ENCODE data around the gene PAQR8.

Gene PAQR8

DNA sequence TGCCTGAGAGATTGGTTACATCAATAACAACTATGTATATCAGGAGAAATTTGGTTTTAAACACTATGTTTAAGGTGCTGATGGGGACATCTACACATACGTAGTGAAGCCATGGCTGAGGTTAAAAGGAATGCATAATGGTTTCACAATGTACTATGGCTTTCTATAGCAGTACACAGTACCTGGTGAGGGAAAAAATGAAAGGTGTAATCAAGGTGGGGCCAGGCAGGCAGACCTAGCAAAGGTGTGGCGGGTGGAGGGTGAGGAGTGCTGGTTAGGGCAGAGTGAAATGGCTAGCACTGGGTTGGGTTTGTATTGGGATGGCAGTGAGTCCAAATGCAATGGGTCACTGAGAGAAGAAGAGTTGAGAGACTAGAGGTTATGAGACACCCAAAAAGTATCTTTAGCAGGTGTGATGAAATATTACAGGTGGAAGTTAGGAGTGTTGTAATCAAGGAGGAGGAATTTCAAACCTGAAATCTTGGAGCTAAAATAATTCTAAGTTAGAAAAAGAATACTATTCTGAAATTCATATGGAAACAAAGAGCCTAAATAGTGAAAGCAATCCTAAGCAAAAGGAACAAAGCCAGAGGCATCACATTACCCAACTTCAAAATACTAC lies 22.3 kb downstream of the PAQR8 start:
- no peak for TF ChIP-seq ZBTB7A (IDR thresholded peaks at IDR 0.05; ENCODE audit: low read depth)
- TF ChIP-seq EP300 (IDR thresholded peaks at IDR 0.05; ENCODE audit: borderline replicate concordance), result no peak
- TF ChIP-seq, protein P1, sequence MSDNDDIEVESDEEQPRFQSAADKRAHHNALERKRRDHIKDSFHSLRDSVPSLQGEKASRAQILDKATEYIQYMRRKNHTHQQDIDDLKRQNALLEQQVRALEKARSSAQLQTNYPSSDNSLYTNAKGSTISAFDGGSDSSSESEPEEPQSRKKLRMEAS (IDR thresholded peaks at IDR 0.05), result no peak
- TF ChIP-seq CREB1 (IDR thresholded peaks at IDR 0.05; ENCODE audit: low read depth), result no peak
- TF ChIP-seq NFIC (IDR thresholded peaks at IDR 0.05), result no peak
- TF ChIP-seq TEAD4 (IDR thresholded peaks at IDR 0.05), result no peak
- TF ChIP-seq RAD21 (IDR thresholded peaks at IDR 0.05; ENCODE audit: low read depth), result no peak
- no peak for TF ChIP-seq TAF1 (IDR thresholded peaks at IDR 0.05; ENCODE audit: low read depth)
- TF ChIP-seq, protein P2, sequence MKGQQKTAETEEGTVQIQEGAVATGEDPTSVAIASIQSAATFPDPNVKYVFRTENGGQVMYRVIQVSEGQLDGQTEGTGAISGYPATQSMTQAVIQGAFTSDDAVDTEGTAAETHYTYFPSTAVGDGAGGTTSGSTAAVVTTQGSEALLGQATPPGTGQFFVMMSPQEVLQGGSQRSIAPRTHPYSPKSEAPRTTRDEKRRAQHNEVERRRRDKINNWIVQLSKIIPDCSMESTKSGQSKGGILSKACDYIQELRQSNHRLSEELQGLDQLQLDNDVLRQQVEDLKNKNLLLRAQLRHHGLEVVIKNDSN (IDR thresholded peaks at IDR 0.05), result no peak

DNA sequence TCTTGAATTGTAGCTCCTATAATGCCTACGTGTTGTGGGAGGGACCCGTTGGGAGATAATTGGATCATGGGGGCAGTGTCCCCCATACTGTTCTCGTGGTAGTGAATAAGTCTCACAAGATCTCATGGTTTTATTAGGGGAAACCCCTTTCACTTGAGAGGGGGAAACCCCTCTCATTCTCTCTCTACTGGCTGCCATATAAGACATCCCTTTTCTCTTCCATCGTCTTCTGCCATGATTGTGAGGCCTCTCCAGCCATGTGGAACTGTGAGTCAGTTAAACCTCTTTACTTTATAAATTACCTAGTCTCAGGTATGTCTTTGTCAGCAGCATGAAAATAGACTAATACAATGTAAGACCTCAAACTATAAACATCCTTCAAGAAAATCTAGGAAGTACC lies 23.1 kb downstream of the PAQR8 start:
- TF ChIP-seq TCF12 (IDR thresholded peaks at IDR 0.05; ENCODE audit: low read depth) (no peak), NFIC (IDR thresholded peaks at IDR 0.05) (no peak), CREB1 (IDR thresholded peaks at IDR 0.05; ENCODE audit: low read depth) (no peak), EP300 (IDR thresholded peaks at IDR 0.05; ENCODE audit: borderline replicate concordance) (no peak), EGR1 (IDR thresholded peaks at IDR 0.05) (no peak), RAD21 (IDR thresholded peaks at IDR 0.05; ENCODE audit: low read depth) (no peak), TEAD4 (IDR thresholded peaks at IDR 0.05) (no peak), CEBPB (IDR thresholded peaks at IDR 0.05) (no peak)
- TF ChIP-seq, protein P2 (IDR thresholded peaks at IDR 0.05), result no peak
- TF ChIP-seq, protein P3, sequence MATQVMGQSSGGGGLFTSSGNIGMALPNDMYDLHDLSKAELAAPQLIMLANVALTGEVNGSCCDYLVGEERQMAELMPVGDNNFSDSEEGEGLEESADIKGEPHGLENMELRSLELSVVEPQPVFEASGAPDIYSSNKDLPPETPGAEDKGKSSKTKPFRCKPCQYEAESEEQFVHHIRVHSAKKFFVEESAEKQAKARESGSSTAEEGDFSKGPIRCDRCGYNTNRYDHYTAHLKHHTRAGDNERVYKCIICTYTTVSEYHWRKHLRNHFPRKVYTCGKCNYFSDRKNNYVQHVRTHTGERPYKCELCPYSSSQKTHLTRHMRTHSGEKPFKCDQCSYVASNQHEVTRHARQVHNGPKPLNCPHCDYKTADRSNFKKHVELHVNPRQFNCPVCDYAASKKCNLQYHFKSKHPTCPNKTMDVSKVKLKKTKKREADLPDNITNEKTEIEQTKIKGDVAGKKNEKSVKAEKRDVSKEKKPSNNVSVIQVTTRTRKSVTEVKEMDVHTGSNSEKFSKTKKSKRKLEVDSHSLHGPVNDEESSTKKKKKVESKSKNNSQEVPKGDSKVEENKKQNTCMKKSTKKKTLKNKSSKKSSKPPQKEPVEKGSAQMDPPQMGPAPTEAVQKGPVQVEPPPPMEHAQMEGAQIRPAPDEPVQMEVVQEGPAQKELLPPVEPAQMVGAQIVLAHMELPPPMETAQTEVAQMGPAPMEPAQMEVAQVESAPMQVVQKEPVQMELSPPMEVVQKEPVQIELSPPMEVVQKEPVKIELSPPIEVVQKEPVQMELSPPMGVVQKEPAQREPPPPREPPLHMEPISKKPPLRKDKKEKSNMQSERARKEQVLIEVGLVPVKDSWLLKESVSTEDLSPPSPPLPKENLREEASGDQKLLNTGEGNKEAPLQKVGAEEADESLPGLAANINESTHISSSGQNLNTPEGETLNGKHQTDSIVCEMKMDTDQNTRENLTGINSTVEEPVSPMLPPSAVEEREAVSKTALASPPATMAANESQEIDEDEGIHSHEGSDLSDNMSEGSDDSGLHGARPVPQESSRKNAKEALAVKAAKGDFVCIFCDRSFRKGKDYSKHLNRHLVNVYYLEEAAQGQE (IDR thresholded peaks at IDR 0.05; ENCODE audit: low read depth), result no peak
- TF ChIP-seq, protein P1 (IDR thresholded peaks at IDR 0.05), result no peak

DNA sequence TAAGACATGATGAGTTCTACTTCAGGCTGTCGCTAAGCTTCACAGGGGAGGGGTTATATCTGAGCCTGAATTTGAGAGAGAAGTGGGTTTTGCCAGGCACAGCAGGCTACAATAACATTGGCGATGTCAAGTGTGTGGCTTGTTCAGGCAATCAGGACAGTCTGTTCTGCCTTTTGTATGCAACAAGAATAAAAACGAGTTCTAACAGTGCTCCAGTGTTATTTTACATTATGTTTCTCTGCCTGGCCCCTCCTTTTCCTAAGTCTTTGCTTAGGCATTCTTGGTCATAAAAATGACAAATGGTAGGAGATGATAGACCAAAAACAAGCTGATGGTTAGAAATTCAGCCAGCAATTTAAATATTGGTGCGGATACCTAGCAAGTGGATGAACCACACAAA lies 26.8 kb downstream of the PAQR8 start:
- TF ChIP-seq EGR1 (IDR thresholded peaks at IDR 0.05) (no peak), TCF12 (IDR thresholded peaks at IDR 0.05; ENCODE audit: low read depth) (no peak), YY1 (IDR thresholded peaks at IDR 0.05; ENCODE audit: low read depth) (no peak), ZBTB7A (IDR thresholded peaks at IDR 0.05; ENCODE audit: low read depth) (no peak), EP300 (IDR thresholded peaks at IDR 0.05; ENCODE audit: borderline replicate concordance) (no peak), TAF1 (IDR thresholded peaks at IDR 0.05; ENCODE audit: low read depth) (no peak), FOXM1 (IDR thresholded peaks at IDR 0.05; ENCODE audit: borderline replicate concordance, low read depth) (no peak), CEBPB (IDR thresholded peaks at IDR 0.05) (no peak), TEAD4 (IDR thresholded peaks at IDR 0.05) (no peak), CREB1 (IDR thresholded peaks at IDR 0.05; ENCODE audit: low read depth) (no peak), RAD21 (IDR thresholded peaks at IDR 0.05; ENCODE audit: low read depth) (no peak), NFIC (IDR thresholded peaks at IDR 0.05) (no peak)
- TF ChIP-seq, protein P3 (IDR thresholded peaks at IDR 0.05; ENCODE audit: low read depth), result no peak
- TF ChIP-seq, protein P2 (IDR thresholded peaks at IDR 0.05), result no peak
- TF ChIP-seq, protein P1 (IDR thresholded peaks at IDR 0.05), result no peak

DNA sequence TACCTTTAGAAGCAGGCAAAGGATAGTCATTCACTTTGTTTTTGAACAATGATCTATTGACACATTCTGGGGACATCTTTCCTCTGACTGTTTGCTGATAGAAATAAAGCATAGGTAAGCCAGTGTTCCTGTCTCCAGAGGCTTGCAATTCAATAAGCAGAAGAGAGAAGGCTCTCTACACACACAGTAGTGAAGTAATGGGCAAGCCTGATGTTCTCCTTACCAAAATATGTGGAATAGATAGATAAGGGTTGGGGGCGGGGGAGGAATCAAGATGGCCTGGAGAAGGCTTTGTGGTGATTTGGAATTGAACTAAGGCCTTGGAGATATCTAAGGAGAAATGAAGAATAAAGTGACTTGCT lies 27.3 kb downstream of the PAQR8 start:
- TF ChIP-seq RAD21 (IDR thresholded peaks at IDR 0.05; ENCODE audit: low read depth), result no peak
- TF ChIP-seq EGR1 (IDR thresholded peaks at IDR 0.05), result no peak
- TF ChIP-seq CREB1 (IDR thresholded peaks at IDR 0.05; ENCODE audit: low read depth), result no peak
- TF ChIP-seq, protein P3 (IDR thresholded peaks at IDR 0.05; ENCODE audit: low read depth), result no peak
- TF ChIP-seq YY1 (IDR thresholded peaks at IDR 0.05; ENCODE audit: low read depth), result no peak
